Thymus (tissue), 11 donors: ENCODE measurements around the gene NLGN1. TPM values are rescaled to one million over a fixed set of nuclear protein-coding genes. Genes with fewer than 3 reads are reported as not detected.

ENCODE experiments used
- DNase-seq, 9 donors: peaks; one replicate each; pipeline ENCODE4 v3.0.0-alpha.2; 2013; ENCODE audit warnings: low spot score in 9 of 9, low read depth in 6 of 9, missing footprints in 1 of 9
- H3K27ac ChIP-seq, 2 donors: one replicate each; pipeline ENCODE4 v1.5.1; 2013; ENCODE audit warnings: control low read depth in 1 of 2, low read depth in 1 of 2, low read length in 1 of 2, mild to moderate bottlenecking in 1 of 2, moderate library complexity in 1 of 2
- H3K27me3 ChIP-seq, 2 donors: one replicate each; pipeline ENCODE4 v1.5.1; 2013; ENCODE audit warnings: low read length in 1 of 2; ENCODE audit not compliant: control insufficient read depth in 2 of 2, insufficient read depth in 1 of 2
- H3K36me3 ChIP-seq, 2 donors: one replicate each; pipeline ENCODE4 v1.5.1; 2013; ENCODE audit warnings: low read length in 1 of 2, mild to moderate bottlenecking in 1 of 2, moderate library complexity in 1 of 2; ENCODE audit not compliant: control insufficient read depth in 2 of 2, insufficient read depth in 2 of 2
- H3K4me1 ChIP-seq, 2 donors: one replicate each; pipeline ENCODE4 v1.5.1; 2013; ENCODE audit warnings: low read length in 2 of 2; ENCODE audit not compliant: control insufficient read depth in 2 of 2, insufficient read depth in 2 of 2
- H3K4me3 ChIP-seq, 2 donors: one replicate each; pipeline ENCODE4 v1.5.1; 2013; ENCODE audit warnings: low read length in 2 of 2, control low read depth in 1 of 2, mild to moderate bottlenecking in 1 of 2
- H3K9me3 ChIP-seq, 2 donors: one replicate each; pipeline ENCODE4 v1.5.1; 2013; ENCODE audit warnings: low read length in 1 of 2, mild to moderate bottlenecking in 1 of 2; ENCODE audit not compliant: control insufficient read depth in 2 of 2, insufficient read depth in 1 of 2
- WGBS: extraction: QIAGEN DNeasy Blood & Tissue Kit; methylation state at CpG from one replicate; pipeline ENCODE4 v1.1.7; 2013; 5-methylcytosine and 5-hydroxymethylcytosine counted together
- polyA plus RNA-seq: library from polyadenylated mRNA; stranded (reverse); fragments of 200-250 nt; gene quantifications from one replicate; pipeline ENCODE4 v1.2.3, GENCODE V29; 2013
- total RNA-seq: library from RNA; stranded (reverse); fragments of 120-200 nt; gene quantifications from one replicate; pipeline ENCODE4 v1.2.4, GENCODE V29; 2013
- donor health status: healthy.

Gene NLGN1
- total and polyA plus RNA-seq, 2 donors, result 0.16 to 0.90 TPM

- no peaks in the 10 kb centered on the region for H3K27me3 ChIP-seq
- no peak for DNase-seq
- H3K27ac ChIP-seq, result no peak overlapping the region
- no peak overlapping the region for H3K4me3 ChIP-seq
- no peaks in the 10 kb centered on the region for H3K9me3 ChIP-seq
- no peaks in the 10 kb centered on the region for H3K36me3 ChIP-seq
- H3K4me1 ChIP-seq, result no peaks in the 10 kb centered on the region
Observed at GRCh38 chr3:173992416-173992815, 594.9 kb downstream of the NLGN1 start.

- no peak overlapping the region for H3K4me3 ChIP-seq
- 90% methylated on average over 1 of the region's 1 CpG for WGBS
- H3K4me1 ChIP-seq, result no peaks in the 10 kb centered on the region
- H3K36me3 ChIP-seq, result no peaks in the 10 kb centered on the region
- no peak overlapping the region for H3K27ac ChIP-seq
- DNase-seq, result no peak
- no peaks in the 10 kb centered on the region for H3K9me3 ChIP-seq
- no peaks in the 10 kb centered on the region for H3K27me3 ChIP-seq
Observed at GRCh38 chr3:173993299-173993698, 595.8 kb downstream of the NLGN1 start.

DNA sequence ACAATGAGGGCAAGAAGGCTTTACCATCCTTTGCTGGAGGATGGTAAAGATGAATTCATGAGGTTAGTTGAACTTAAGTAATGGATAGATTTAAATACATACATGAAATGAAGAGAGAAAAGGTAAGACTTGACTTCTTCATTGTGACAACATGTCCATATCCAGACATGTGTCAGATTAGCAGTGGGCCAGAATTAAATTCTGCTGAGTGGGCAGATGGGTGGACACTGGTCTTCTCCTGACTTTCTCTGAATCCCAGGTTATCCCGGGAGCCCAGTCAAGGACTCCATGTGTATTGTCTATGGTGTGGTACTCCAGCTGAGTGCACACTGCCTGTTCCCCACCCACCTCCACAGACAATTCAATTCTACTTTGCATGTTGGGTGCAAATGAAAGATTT, 603.1 kb downstream of the NLGN1 start:
- Histone ChIP-seq H3K36me3 (no peaks in the 10 kb centered on the region), H3K27ac (no peak overlapping the region), H3K4me3 (no peak overlapping the region), H3K27me3 (no peaks in the 10 kb centered on the region), H3K4me1 (no peaks in the 10 kb centered on the region), H3K9me3 (no peaks in the 10 kb centered on the region)
- DNase-seq, result no peak
- WGBS, result 92% methylated on average over 1 of the region's 1 CpG

DNA sequence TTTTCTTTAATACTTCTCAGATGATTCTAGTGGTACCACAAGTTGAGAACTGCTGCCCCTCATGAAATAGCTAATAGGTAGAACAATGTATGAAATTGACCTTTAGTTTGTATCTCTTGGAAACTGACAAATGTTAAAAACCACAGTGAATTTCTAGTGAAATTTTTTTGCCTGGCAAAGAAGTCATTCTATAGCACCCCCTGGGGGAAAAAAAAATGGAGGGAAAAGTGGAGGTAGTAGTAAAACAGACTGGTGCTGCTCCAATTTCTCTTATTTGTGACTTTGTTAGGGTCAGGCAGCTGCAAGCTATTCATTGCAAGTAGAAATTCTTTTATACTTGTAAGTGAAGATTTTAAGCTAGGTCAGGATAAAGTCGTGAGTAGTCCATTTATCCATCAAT, 605.0 kb downstream of the NLGN1 start:
- H3K27me3 ChIP-seq, result no peaks in the 10 kb centered on the region
- WGBS, result 52% methylated on average over 1 of the region's 1 CpG
- H3K36me3 ChIP-seq, result no peaks in the 10 kb centered on the region
- peak in 1 of 9 donors; percentile 3 for DNase-seq
- no peaks in the 10 kb centered on the region for H3K4me1 ChIP-seq
- H3K9me3 ChIP-seq, result no peaks in the 10 kb centered on the region
- no peak overlapping the region for H3K4me3 ChIP-seq
- no peak overlapping the region for H3K27ac ChIP-seq

- no peak for DNase-seq
- 92% methylated on average over 1 of the region's 1 CpG for WGBS
- Histone ChIP-seq H3K27ac (no peak overlapping the region), H3K27me3 (no peaks in the 10 kb centered on the region), H3K4me3 (no peak overlapping the region), H3K4me1 (no peaks in the 10 kb centered on the region), H3K9me3 (no peaks in the 10 kb centered on the region), H3K36me3 (no peaks in the 10 kb centered on the region)
Observed at GRCh38 chr3:174010907-174011306, 613.4 kb downstream of the NLGN1 start.

DNA sequence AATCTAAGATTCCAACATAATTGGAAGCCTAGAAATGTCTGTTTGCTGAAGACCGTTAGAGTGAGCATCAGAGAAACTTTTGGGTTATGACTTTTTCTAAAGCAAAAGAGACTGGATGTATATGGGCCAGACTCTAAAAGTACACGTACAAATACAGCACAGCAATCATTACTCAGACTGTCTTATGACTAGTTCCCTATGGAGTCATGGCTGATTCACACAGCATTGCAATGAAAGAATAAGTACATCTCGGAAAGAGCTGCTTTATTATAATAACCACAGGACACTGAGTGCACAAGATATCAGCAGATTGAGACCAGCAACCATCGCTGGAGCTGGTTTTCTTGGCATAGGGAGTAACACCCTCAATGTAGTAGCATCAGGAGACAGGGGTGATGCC, 618.6 kb downstream of the NLGN1 start:
- WGBS, result 93% methylated on average over 4 of the region's 4 CpGs

DNA sequence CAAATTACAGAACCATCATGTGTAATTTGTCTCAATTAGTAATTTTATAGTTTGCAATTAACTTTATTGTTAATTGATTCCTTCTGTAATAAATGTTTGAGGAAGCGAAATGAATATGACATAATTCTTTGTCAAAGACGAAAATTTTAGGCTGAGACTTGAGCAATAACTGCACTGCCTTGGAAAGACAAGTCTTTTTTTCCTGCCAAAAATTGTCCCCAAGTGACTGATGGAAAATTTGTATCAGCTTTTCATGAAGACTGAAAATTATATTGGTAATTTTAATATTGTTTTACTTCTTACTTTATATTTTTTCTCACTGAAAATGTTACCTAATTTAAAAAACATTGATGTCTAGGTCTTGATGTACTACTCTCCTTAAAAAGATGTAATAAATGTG, 622.6 kb downstream of the NLGN1 start:
- no peak for DNase-seq
- WGBS, result 90% methylated on average over 2 of the region's 2 CpGs
- H3K4me3 ChIP-seq, result no peak overlapping the region

More for the DNA sequence above, 618.6 kb downstream of the NLGN1 start:
- no peak overlapping the region for H3K27ac ChIP-seq
- no peak for DNase-seq
- H3K9me3 ChIP-seq, result no peaks in the 10 kb centered on the region
- no peaks in the 10 kb centered on the region for H3K36me3 ChIP-seq
- no peaks in the 10 kb centered on the region for H3K27me3 ChIP-seq
- H3K4me1 ChIP-seq, result no peaks in the 10 kb centered on the region
- H3K4me3 ChIP-seq, result no peak overlapping the region

GRCh38 chr3:174023421-174023820, 625.9 kb downstream of the NLGN1 start:
- no peak for DNase-seq
- no peak overlapping the region for H3K4me3 ChIP-seq
- no peaks in the 10 kb centered on the region for H3K4me1 ChIP-seq
- no peaks in the 10 kb centered on the region for H3K27me3 ChIP-seq
- H3K9me3 ChIP-seq, result no peaks in the 10 kb centered on the region
- H3K27ac ChIP-seq, result no peak overlapping the region
- 89% methylated on average over 4 of the region's 4 CpGs for WGBS
- H3K36me3 ChIP-seq, result no peaks in the 10 kb centered on the region

More for the DNA sequence above, 622.6 kb downstream of the NLGN1 start:
- no peaks in the 10 kb centered on the region for H3K27me3 ChIP-seq
- no peaks in the 10 kb centered on the region for H3K9me3 ChIP-seq
- no peaks in the 10 kb centered on the region for H3K36me3 ChIP-seq
- H3K27ac ChIP-seq, result no peak overlapping the region
- H3K4me1 ChIP-seq, result no peaks in the 10 kb centered on the region

- H3K27me3 ChIP-seq, result no peaks in the 10 kb centered on the region
- H3K36me3 ChIP-seq, result no peaks in the 10 kb centered on the region
- WGBS, result 93% methylated on average over 2 of the region's 2 CpGs
- peaks cover 0 to 5% of the 10 kb centered on the region in 2 donors for H3K9me3 ChIP-seq
- no peak overlapping the region for H3K27ac ChIP-seq
- DNase-seq, result no peak
- no peak overlapping the region for H3K4me3 ChIP-seq
- H3K4me1 ChIP-seq, result no peaks in the 10 kb centered on the region
Observed at GRCh38 chr3:174028673-174029072, 631.1 kb downstream of the NLGN1 start.

GRCh38 chr3:174035328-174035886, 637.9 kb downstream of the NLGN1 start:
- H3K27me3 ChIP-seq, result no peaks in the 10 kb centered on the region
- WGBS, result 62% methylated on average over 4 of the region's 4 CpGs
- H3K9me3 ChIP-seq, result no peaks in the 10 kb centered on the region
- H3K36me3 ChIP-seq, result no peaks in the 10 kb centered on the region
- H3K4me3 ChIP-seq, result no peak overlapping the region
- no peak overlapping the region for H3K27ac ChIP-seq
- H3K4me1 ChIP-seq, result no peaks in the 10 kb centered on the region
- no peak for DNase-seq
